Loucy (cell line): ENCODE data around the gene PRUNE2.

Experiments used
- CTCF ChIP-seq: fragments of 200-600 bp; sonication (generic); conservative IDR thresholded peaks from 2 replicates; pipeline ENCODE4 v1.5.1; 2014; ENCODE audit warnings: mild to moderate bottlenecking, antibody characterized with exemption, low read length
- EZH2phosphoT487 ChIP-seq: fragments of 200-600 bp; IDR thresholded peaks from 2 replicates; pipeline ENCODE4 v1.6.1; 2018; ENCODE audit warnings: antibody characterized with exemption, mild to moderate bottlenecking, moderate library complexity, borderline replicate concordance

- TF ChIP-seq CTCF (no peak), EZH2phosphoT487 (no peak)
Measured at GRCh38 chr9:76657265-76657664, 248.6 kb downstream of the PRUNE2 start.
